ENCODE results near the gene PACSIN2. TPM values are rescaled to one million over a fixed set of nuclear protein-coding genes. Genes with fewer than 3 reads are reported as not detected.

PACSIN2 gene
- total RNA-seq, 3 donors from 2014 or later = 43.8 to 82.7 (median 72.4) TPM

DNA sequence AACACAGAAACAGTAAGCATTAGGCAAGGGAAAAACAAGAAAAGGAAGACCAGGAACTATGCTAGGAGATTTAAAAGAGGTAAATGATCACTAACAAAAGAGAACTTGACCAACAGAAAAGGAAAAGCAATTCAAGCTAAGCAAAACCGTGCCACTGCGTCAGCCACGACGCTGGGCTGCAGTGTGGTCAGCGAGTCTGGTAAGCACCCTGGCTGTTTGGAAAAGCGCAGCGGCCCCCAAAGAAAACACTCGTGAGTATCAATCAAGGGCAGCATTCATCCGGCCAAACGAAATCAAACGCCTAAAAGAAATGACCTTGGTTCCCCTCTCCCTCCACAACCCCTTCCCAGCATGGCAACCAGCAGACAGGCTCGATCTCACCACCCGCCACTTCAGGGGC lies 28.8 kb downstream of the PACSIN2 start:
- H3K36me3 ChIP-seq = no peaks in the 10 kb centered on the region
- no peaks in the 10 kb centered on the region for H3K9me3 ChIP-seq
- H3K4me3 ChIP-seq = no peak overlapping the region
- no peaks in the 10 kb centered on the region for H3K4me1 ChIP-seq
- TF ChIP-seq, protein P1, sequence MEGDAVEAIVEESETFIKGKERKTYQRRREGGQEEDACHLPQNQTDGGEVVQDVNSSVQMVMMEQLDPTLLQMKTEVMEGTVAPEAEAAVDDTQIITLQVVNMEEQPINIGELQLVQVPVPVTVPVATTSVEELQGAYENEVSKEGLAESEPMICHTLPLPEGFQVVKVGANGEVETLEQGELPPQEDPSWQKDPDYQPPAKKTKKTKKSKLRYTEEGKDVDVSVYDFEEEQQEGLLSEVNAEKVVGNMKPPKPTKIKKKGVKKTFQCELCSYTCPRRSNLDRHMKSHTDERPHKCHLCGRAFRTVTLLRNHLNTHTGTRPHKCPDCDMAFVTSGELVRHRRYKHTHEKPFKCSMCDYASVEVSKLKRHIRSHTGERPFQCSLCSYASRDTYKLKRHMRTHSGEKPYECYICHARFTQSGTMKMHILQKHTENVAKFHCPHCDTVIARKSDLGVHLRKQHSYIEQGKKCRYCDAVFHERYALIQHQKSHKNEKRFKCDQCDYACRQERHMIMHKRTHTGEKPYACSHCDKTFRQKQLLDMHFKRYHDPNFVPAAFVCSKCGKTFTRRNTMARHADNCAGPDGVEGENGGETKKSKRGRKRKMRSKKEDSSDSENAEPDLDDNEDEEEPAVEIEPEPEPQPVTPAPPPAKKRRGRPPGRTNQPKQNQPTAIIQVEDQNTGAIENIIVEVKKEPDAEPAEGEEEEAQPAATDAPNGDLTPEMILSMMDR (IDR thresholded peaks at IDR 0.05) = no peak
- TF ChIP-seq POLR2A (IDR thresholded peaks at IDR 0.05) = no peak
- TF ChIP-seq POLR2AphosphoS5 (IDR thresholded peaks at IDR 0.05) = no peak
- intact Hi-C loops (cut with DNase I; ENCODE audit: low total_unique reads) = no loop called here
- DNase-seq (ENCODE audit: low spot score in 2 of 2) = no peak
- no peaks in the 10 kb centered on the region for H3K27me3 ChIP-seq
- no peak overlapping the region for H3K27ac ChIP-seq

DNA sequence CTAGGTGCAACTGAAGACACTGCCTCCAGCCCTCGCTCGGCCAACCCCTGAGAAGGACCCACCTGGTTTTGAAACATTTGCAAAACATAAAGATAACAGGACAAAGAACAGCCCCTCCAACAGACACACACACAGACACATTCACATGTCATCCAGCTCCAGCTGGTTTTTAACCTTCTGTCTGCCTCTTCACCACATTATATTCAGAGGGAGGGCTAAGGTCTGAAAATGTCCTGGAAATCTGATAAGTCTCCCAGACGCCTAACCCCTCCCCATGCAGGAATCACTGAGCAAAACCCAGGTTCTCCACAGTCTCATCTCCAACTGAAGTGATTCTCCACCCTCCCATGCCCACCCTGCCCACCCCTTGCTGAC lies 29.4 kb downstream of the PACSIN2 start:
- Histone ChIP-seq H3K27ac (no peak overlapping the region), H3K27me3 (no peaks in the 10 kb centered on the region), H3K4me1 (no peaks in the 10 kb centered on the region), H3K9me3 (no peaks in the 10 kb centered on the region), H3K4me3 (no peak overlapping the region), H3K36me3 (no peaks in the 10 kb centered on the region)
- no peak for DNase-seq (ENCODE audit: low spot score in 2 of 2)
- TF ChIP-seq POLR2A (IDR thresholded peaks at IDR 0.05) (no peak), POLR2AphosphoS5 (IDR thresholded peaks at IDR 0.05) (no peak)
- TF ChIP-seq, protein P1 (IDR thresholded peaks at IDR 0.05) = no peak
- intact Hi-C loops (cut with DNase I; ENCODE audit: low total_unique reads) = no loop called here

DNA sequence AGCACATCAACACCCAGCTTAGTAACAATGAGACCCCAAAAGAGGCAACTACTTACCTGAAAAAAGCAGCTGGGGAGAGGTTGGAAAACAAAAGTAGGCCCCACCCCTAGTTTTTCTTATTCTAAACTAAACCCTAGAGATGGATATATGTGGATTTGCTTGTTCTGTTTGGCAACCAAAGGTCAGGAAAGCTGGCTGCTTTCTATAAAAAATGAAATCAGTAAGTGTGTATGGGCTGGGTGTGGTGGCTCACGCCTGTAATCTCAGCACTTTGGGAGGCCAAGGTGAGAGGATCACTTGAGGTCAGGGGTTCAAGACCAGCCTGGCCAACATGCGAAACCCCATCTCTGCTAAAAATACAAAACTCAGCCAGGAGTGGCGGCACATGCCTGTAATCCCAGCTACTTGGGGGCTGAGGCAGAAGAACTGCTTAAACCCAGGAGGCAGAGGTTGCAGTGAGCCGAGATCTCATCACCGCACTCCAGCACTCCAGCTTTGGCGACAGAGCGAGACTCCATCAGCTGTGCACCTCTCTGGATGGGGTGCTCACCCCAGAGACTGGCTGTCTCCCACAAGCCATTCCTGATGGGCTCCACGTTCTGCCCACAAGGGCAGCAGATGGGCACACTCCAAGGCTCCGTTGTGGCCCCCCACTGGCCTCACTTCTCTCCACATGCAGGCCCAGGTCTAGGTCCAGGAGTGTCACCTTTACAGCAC lies 30.0 kb downstream of the PACSIN2 start:
- no peaks in the 10 kb centered on the region for H3K9me3 ChIP-seq
- no peak for DNase-seq (ENCODE audit: low spot score in 2 of 2)
- H3K4me3 ChIP-seq = no peak overlapping the region
- H3K4me1 ChIP-seq = no peaks in the 10 kb centered on the region
- no peaks in the 10 kb centered on the region for H3K36me3 ChIP-seq
- no peaks in the 10 kb centered on the region for H3K27me3 ChIP-seq
- intact Hi-C loops (cut with DNase I; ENCODE audit: low total_unique reads) = no loop called here
- no peak overlapping the region for H3K27ac ChIP-seq
- TF ChIP-seq, protein P1 (IDR thresholded peaks at IDR 0.05) = no peak
- TF ChIP-seq POLR2AphosphoS5 (IDR thresholded peaks at IDR 0.05) = no peak
- no peak for TF ChIP-seq POLR2A (IDR thresholded peaks at IDR 0.05)

DNA sequence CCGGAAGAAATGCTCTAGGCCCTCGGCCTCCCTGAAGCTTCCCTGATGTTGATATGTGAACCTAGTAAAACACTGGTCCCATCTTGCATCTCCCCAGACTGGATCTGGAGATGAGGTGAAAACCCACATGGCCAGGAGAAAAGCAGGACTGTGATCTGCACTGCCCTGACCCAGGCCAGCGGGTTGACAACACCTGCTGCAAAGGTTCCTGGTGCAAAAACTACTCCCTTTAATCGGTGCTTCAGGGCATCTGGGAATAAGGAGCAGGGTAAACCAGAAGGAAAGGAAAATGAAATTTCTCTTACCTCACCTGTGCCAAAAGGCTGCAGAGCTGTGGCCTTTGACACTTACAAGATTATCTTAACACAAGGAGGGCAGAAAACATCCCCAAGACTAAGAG lies 30.6 kb downstream of the PACSIN2 start:
- no peaks in the 10 kb centered on the region for H3K9me3 ChIP-seq
- no peaks in the 10 kb centered on the region for H3K36me3 ChIP-seq
- DNase-seq (ENCODE audit: low spot score in 2 of 2) = no peak
- H3K4me3 ChIP-seq = no peak overlapping the region
- no peak overlapping the region for H3K27ac ChIP-seq
- intact Hi-C loops (cut with DNase I; ENCODE audit: low total_unique reads) = no loop called here
- no peaks in the 10 kb centered on the region for H3K27me3 ChIP-seq
- TF ChIP-seq, protein P1 (IDR thresholded peaks at IDR 0.05) = no peak
- TF ChIP-seq POLR2A (IDR thresholded peaks at IDR 0.05) = no peak
- TF ChIP-seq POLR2AphosphoS5 (IDR thresholded peaks at IDR 0.05) = no peak
- no peaks in the 10 kb centered on the region for H3K4me1 ChIP-seq

DNA sequence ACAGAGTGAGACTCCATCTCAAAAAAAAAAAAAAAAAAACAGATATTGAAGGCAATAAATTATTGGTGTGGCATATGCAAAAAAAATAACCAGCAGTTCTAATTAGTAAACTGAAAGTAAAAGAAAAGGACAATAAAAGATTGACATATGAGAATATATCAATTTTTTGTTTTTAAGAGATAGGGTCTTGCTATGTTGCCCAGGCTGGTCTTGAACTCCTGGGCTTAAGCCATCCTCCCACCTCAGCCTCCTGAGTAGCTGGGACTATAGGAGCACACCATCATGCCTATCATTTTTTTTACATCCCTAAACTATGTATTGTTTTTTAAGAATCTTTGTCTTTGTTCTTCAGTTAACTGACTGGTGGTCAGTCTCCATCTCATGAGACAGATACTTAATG lies 31.5 kb downstream of the PACSIN2 start:
- no peak overlapping the region for H3K27ac ChIP-seq
- TF ChIP-seq, protein P1 (IDR thresholded peaks at IDR 0.05) = no peak
- TF ChIP-seq POLR2AphosphoS5 (IDR thresholded peaks at IDR 0.05) (no peak), POLR2A (IDR thresholded peaks at IDR 0.05) (no peak)
- DNase-seq (ENCODE audit: low spot score in 2 of 2) = no peak
- H3K9me3 ChIP-seq = no peaks in the 10 kb centered on the region
- H3K4me1 ChIP-seq = peaks cover 4 to 7% of the 10 kb centered on the region in 2 donors
- no peaks in the 10 kb centered on the region for H3K36me3 ChIP-seq
- intact Hi-C loops (cut with DNase I; ENCODE audit: low total_unique reads) = no loop called here
- H3K4me3 ChIP-seq = no peak overlapping the region
- no peaks in the 10 kb centered on the region for H3K27me3 ChIP-seq

Data from breast epithelium (tissue), 4 donors.